Activated gamma-delta T cell treated with anti-CD3 and anti-CD28 coated beads, Interleukin-2, amount 50 U/mL, for 16 hours (primary cell): Measurements from ENCODE around the gene ABCA13.

Experiments used
- DNase-seq: peaks from one replicate; pipeline ENCODE4 v3.0.0-alpha.2; 2020; ENCODE audit warnings: low read depth

Gene ABCA13

DNA sequence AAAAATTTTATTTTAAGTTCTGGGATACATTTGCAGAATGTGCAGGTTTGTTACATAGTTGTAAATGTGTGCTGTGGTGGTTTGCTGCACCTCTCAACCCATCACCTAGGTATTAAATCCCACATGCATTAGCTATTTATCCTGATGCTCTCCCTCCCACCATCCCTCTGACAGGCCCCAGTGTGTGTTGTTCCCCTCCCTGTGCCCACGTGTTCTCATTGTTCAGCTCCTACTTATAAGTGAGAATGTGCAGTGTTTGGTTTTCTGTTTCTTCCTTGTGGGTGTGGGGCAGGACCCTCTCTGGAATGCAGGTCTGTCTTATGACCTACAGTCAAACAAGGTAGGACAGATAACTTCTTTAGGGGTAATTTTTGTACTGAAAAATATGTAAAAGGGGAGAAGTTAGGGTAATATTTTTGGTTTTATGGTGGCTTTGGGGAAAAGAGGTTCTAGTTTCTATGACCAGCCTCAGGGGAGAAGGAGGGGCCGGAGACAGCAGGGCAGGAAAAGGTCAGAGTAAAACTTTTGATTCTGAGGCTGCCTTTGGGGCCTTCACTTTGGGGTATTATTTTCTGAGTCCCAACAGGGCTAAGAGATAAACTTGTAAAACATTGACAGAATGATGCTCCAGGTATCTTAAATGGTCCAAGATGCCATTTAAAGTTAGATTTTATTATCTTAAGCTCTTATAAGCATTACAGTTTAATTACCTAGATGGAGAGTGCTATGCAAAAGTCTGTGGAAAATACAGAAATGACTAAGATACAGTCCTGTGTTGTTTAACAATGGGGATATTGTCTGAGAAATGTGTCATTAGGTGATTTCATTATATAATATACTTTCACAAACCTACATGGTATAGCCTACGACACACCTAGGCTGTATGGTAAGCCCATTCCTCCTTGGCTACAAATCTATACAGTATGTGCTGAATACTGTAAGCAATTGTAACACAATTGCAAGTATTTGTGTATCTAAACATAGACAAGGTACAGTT, 354.8 kb downstream of the ABCA13 start:
- DNase-seq: no peak

DNA sequence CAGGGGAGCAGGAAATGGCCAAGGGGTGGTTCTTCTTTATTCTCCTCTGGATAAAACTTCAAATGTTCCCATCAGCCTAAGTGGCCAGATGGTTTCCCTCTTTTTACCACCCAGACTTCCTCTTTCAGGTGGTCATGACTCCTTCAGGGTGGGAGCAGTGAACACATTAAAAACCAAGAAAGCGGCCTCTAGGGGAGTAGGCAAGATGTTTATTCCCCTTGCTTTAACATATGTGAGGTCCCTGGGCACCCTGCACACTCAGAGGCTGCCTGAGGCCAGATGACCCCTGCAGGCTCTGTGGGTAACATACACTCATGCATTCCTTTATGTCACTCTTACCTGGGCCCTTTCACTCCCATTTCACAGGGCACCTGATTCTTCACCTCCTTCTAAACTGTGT, 357.4 kb downstream of the ABCA13 start:
- DNase-seq: no peak

DNA sequence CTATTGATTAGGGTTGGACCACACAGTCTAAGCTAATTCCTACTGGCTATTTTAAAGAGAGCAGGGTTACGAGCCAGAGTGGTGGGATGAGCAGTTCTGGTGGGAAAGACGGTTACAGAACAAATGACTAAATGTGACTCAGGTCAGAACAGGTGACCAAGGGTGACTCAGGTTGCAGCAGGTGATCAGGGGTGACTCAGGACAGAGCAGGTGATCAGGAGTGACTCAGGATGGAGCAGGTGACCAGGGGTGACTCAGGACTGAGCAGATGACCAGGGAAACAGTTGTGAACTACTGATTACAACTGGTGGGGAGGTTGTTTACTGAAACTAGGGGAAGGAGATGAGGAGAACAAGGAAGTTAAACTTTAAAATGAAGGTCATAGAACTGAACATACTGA, 366.3 kb downstream of the ABCA13 start:
- no peak for DNase-seq

DNA sequence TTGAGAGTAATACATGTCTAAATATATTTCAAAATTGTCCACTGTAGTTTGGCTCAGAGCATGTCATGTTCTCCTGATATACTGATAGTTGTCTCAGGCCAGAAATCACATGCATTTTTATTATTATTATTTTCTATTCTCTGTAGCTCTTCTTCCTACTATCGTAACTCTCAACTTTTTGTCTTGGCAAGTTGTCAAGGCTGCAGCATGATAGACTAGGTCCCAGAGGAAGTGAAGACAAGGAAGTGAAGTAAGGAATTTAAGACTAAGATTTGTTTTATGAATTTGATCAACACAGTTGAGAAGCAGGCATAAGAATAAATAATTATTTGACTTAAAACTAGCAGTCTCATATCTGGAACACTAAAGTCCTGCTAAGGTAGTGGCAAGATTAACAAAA, 369.5 kb downstream of the ABCA13 start:
- no peak for DNase-seq

DNA sequence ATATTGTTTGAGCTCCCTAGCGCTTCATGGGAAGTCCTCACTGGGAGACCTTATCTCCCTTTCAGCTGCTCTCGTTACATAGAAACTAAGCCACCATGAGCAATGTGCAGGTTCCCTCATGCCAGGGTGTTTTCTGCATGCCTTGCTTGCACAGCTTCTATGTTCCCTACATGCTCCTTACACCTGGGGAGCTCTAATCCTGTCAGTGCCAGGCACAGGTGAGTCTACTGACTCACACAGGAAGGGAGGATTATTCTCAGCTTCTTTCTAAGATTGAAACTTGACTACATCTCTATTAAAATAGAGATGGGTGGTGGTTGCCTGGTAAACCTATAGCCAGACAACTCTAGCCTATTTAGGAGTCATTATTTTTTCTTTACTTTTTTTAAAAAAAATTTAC, 377.4 kb downstream of the ABCA13 start:
- DNase-seq: no peak

DNA sequence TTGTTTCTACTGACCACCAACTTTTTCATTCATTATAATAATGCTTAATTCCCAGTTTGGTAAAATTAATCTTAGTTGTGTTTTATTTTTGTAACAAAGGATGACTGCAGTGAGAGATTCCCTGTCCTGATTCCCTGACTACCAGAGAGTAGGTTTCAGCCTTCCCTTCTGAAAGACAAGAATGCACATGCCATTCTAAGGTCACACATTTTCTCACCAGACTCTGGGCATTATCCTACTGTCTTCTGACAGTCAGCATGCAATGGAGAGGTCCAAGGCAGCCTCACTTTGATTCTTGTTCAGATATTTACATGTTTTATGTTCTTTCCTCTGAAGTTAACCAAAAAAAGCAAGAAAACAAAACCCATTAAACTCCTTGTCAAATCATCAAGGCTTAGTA, 380.4 kb downstream of the ABCA13 start:
- DNase-seq: no peak

DNA sequence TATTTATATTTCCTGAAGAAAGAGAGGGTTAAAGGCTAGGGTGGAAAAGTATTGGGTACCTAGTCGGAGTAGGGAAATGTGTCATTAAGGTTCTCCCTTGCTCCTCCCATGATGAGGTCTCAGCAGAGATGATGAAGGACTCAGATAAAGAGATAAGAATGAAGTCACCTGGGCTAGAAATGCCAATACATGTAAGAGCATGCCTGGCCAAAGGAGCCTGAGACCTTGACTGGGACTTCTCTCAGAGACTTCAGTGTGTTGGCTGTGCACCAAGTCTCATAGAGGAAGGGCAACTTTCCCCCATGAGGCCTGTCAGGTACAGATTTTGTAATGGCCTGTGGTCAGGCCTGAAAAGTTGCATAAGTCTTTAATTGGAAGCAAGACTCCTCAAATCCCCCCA, 392.1 kb downstream of the ABCA13 start:
- no peak for DNase-seq

DNA sequence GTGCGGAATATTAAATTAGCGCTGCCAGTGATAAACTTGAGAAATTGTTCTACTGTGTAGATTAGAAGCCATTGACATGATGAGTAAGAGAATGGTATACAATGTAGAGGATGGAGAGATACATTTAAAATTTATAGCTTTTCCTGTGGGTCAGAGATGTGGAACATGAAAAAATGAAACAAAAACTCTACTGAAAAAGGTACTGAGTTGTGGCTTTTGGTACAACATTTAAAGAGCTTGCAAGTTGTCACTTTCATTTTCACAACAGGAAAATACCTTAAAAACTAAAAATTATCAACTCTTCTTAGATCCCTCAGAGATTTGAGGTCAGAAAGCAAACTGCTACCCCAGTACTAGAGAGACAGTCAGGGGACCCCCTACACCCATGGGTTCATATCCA, 404.3 kb downstream of the ABCA13 start:
- no peak for DNase-seq

DNA sequence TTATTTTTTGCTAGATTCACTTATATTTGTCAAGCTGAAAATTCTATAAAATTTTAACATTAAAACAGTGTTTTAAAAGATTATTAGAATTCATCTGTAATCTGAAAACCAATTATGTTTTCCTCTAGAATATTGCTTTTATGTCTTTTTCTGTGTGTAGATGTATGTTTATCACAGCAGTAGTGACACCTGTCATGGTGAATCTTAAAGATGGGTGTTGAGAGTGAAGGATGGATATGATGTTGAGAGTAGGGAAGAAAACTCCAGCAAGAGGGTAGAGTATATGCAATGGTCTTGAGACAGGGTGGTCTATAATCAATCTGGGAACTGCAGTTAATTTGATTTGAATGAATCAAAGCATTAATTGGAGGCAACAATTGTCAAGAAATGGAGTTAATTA, 416.2 kb downstream of the ABCA13 start:
- DNase-seq: no peak

DNA sequence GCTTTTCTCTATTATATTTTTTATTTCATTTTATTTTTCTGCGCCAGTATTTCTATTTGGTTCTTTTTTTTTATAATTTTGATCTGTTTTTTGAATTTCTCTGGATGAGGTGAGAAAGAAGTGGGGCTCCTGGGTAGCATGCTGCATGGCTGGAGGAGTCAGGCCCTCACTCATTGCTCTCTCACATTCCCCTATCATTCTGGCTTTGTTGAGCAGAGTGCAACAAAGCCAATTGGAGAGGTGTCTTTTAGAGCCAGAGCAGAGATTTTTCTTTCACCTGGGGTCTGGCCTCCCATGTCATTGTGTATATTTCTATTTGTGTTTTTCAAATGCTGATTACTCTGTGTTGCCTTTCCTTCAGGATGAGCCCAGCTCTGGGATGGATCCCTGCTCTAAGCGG, 423.1 kb downstream of the ABCA13 start:
- DNase-seq: no peak

DNA sequence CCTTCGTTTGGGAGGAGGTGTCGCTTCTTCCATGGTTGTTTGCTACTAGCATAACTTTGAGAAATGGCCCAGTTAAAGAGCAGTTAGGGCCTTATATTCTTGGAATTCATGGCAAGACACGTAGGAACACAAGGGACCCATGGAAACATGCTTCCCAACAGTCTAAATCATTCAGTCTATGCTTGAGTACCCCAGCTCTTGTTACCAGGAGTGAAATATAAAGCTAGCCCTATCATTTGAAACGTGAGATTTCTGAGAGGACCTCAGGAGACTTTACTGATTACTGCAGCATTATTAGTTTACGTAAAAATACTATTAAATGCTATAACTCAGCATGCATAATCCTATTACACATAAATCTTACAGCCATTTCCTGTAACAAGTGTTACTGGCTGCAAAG, 424.5 kb downstream of the ABCA13 start:
- DNase-seq: no peak

DNA sequence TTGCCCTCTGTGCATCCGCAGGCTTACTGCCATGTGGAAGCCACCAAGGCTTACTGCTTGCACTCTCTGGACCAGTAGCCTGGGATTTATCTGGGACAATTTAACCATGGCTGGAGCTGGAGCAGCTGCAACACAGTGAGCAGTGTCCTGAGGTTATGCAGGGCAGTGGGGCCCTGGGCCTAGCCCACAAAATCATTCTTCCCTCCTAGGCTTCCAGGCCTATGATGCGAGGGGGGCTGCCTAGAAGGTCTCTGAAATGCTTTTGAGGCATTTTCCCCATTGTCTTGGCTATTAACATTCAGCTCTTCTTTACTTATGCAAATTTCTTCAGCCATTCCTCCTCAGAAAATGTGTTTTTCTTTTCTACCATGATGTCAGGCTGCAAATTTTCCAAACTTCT, 439.4 kb downstream of the ABCA13 start:
- DNase-seq: no peak

DNA sequence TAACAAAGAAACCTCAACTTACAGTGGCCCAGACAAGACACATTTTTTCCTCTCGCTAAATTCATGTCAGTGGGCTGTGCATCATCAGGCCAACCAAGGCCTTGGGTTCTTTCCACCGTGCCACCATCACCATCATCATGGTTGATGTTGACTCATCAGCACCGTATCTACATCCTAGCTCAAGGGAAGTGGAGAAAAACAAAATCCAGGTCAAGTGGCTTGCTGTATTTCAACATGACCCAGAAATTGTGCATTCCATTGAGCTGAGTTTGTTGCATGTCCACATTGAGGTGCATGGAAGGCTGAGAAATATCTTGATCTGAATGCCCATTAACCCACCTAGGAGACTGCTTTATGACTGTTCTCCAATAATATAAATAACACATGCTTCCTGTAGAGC, 440.7 kb downstream of the ABCA13 start:
- no peak for DNase-seq

DNA sequence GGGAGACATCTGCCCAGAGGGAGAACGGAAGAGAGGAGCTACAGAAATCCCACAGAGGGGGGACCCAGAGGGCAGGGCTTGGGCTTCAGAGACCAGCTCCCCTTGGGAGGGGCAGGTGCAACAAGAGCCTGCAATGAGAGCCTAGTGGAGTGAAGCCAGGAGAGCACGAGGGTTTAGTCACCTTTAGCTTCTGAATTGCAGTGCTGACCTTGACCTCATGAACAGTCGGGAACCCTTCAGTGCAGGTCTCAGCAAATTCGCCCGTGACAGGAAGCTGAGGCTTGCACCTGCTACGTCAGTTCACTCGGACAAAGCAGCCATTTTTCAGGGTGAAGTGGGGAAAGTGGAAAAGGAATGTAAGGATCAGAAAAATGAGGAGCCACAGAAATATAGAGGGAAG, 446.2 kb downstream of the ABCA13 start:
- no peak for DNase-seq

DNA sequence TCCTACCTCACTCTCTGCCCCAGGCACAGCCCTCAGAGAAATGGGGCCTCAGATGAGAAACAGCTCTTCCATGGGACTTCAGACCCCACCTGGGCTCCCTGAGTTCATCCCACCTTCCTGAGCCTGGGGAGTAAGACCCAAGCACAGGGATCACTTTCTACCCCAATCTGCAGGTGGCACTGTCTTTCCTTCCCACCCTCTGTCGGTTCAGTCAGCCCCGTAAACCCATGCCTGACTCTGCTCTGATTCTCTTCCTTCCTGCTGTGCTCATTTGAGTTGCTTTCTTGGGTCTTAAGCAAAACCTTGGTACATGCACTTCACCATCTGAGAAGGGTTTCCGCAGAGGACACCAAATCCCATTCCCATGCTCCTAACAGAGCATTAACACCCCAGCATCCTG, 446.7 kb downstream of the ABCA13 start:
- no peak for DNase-seq

DNA sequence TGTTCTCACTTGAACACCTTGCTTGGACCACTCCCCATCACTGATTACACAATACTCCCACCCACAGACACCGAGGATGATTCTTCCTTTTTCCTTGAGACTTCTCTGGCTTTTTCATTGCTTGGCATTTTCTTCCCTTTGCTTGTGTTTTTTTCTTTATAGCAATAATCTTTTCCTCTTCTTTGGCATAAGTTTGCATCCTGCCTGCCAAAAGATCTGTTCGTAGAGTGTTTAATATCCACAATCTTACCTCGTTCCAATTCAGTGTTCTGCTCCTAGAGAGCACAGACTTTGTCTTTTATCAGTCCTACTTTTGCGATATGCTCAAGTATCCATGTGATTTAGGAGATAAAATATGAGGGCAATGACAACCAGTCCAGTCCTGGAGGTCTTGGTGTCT, 449.8 kb downstream of the ABCA13 start:
- no peak for DNase-seq

DNA sequence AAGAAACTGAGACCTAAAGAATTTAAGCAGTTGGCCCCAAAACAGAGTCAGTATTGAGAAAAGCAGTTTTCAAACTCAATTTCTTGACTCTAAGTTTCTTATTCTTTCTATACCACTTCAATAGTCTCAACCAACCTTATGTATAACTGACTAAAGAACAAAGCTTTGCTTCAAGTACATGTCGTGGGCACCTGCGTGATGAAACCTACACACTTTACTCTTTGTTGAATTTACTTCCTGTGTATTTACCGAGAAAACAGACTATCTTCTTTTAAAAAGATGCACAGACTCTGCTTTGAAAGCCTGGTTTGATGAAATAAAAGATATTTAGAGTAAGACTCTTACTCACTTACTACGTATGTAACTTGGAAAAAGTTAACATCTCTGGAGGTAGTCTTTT, 455.9 kb downstream of the ABCA13 start:
- no peak for DNase-seq

DNA sequence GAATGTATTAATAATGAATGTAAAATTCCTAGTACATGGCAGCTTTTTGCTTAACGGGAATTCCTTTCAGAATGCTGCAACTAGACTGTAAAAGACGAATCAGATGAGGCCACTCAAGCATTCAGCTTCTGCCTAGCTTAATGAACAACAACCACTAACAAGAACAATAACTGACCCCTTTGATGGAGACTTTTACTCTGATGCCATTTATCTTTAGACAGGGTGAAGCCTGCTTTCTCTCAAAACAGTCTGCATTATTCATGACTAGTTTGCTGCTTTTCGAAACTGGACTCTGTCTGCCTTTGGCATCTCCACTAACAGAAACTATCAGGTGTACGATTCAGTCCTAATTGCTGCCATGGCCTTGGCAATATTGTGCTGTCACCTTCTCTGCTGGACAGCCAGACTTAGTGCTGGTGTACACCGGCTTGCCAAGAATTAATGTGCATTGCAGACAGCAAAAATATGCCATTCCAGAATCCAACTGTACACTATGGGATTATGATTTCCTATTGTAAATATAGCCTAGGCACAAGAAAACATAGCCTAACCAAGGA, 457.6 kb downstream of the ABCA13 start:
- DNase-seq: no peak

DNA sequence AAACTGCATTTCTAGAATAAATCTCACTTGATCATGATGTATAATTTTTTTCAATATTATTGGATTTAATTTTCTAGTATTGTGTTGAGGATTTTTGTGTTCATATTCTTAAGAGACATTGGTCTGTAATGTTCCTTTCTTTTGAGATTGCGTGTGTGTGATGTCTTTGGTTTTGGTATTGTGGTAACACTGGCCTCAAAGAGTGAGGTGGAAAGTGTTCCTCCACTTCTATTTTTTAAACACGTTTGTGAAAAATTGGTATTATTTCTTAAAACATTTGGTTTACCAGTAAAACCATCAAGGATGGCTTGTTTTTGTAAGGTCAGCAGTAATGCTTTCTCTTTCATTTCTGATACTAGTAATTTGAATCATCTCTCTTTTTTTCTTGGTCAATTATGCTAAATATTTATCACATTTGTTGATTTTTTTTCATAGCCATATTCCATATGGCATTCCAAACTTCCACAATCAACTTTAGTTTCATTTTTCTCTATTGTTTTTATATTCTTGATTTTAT, 462.9 kb downstream of the ABCA13 start:
- no peak for DNase-seq

DNA sequence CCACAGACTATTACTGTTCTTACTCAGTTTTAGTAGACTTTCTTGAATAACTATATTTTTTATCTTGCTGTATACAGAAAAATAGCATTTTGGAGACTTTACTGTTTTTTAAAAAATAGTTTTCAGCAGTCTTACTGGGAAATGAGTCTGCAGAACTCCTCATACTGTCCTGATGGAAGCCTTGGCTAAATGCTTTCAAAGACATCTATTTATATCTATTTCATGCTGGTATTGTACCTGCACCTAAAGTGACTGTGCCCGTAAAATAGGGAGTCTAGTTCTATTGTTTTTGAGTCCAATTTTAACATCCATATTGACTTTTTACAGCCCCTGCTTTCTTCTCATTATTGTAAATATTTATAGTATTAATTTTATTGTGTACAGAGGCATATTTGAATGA, 464.5 kb downstream of the ABCA13 start:
- DNase-seq: no peak

DNA sequence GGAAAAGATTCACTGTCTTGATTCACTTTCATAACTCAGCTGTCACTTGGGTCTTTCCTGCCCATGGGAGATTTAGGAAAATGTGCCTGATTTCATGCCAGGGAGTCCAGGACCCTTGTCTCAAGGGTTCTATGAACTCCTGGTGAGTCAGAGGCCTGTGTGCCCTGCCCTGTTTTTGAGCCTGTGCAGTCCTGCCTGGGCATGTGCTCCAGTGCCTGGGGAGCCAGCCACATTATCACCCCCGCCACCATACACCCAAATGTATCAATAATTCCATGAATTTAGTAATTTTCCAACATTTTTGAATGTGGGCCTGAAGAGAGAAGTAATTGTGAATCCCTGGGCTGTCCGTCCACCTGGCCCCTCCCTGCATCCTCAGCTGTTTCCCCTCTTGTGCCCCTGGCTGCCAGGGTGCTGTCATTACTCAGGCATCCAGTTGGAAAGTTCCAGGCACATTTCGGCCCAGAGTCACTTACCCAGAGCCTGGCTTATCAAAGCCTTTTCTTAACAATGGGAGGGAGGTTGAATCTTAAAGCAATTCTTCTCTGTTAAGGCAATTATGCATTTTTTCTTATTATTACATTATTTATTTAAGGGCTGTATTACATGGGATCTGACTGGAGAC, 465.2 kb downstream of the ABCA13 start:
- DNase-seq: no peak

DNA sequence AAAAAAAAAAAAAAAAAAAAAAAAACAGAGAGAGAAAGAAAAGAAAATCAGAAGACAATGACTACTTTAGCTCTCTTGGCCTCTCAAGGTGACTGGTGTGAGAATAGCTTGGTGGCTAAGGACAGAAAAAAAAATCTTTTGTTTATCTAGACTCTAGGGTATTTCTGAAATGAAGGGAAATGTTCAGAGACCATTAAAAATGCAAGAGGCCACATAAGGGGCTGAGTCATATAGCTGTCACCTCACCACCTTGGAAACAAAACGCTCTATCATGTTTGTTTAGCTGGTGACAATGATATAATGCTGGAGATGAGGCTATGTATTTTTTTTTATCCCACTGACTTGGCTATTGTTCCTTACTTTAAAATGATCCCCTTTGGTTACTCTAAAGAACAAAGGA, 466.1 kb downstream of the ABCA13 start:
- DNase-seq: no peak

DNA sequence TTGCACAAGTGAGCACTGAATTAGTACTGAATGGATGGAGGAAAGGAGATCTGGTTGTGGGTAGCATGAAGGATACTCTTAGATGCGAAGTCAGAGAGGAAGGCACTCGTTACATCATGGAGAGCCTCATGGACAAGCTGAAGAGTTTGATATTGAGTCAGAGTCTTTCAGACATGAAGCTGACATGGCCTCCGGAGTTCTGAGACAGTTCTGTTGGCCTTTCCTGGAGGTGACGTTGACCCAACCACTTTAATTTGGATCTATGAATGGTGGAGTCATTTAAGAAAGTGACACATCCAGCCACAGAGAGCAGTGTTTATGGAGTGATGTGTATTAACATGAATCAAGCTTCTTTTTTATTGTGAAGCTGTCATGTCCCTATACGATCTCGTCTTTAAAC, 466.8 kb downstream of the ABCA13 start:
- no peak for DNase-seq
